ENCODE results near the gene CEBPE.

The CEBPE gene

GRCh38 chr14:23090254-23090636 lies 28.8 kb downstream of the CEBPE start:
- TF ChIP-seq CTCF (IDR thresholded peaks at IDR 0.05; ENCODE audit: insufficient read depth, missing control alignments): no peak
- FAIRE-seq: no peak
- no peak for DNase-seq (ENCODE audit: insufficient read length, low spot score)

GRCh38 chr14:23089498-23090253 lies 29.4 kb downstream of the CEBPE start:
- FAIRE-seq: no peak
- no peak for TF ChIP-seq CTCF (IDR thresholded peaks at IDR 0.05; ENCODE audit: insufficient read depth, missing control alignments)
- DNase-seq (ENCODE audit: insufficient read length, low spot score): no peak

- DNase-seq (ENCODE audit: insufficient read length, low spot score) (no peak), FAIRE-seq (no peak)
- no peak for TF ChIP-seq CTCF (IDR thresholded peaks at IDR 0.05; ENCODE audit: insufficient read depth, missing control alignments)
Measured at GRCh38 chr14:23086565-23086964, 32.5 kb downstream of the CEBPE start.

- DNase-seq (ENCODE audit: insufficient read length, low spot score) (no peak), FAIRE-seq (no peak)
- TF ChIP-seq CTCF (IDR thresholded peaks at IDR 0.05; ENCODE audit: insufficient read depth, missing control alignments): no peak
Measured at GRCh38 chr14:23085458-23085857, 33.6 kb downstream of the CEBPE start.

- FAIRE-seq (no peak), DNase-seq (ENCODE audit: insufficient read length, low spot score) (no peak)
- TF ChIP-seq CTCF (IDR thresholded peaks at IDR 0.05; ENCODE audit: insufficient read depth, missing control alignments): no peak
Measured at GRCh38 chr14:23080474-23080873, 38.6 kb downstream of the CEBPE start.

- FAIRE-seq (no peak), DNase-seq (ENCODE audit: insufficient read length, low spot score) (no peak)
- no peak for TF ChIP-seq CTCF (IDR thresholded peaks at IDR 0.05; ENCODE audit: insufficient read depth, missing control alignments)
Measured at GRCh38 chr14:23079716-23080115, 39.3 kb downstream of the CEBPE start.

- DNase-seq (ENCODE audit: insufficient read length, low spot score) (no peak), FAIRE-seq (no peak)
- TF ChIP-seq CTCF (IDR thresholded peaks at IDR 0.05; ENCODE audit: insufficient read depth, missing control alignments): no peak
Measured at GRCh38 chr14:23078692-23079116, 40.4 kb downstream of the CEBPE start.
